ENCODE measurements around the gene IRX6. TPM values are rescaled to one million over a fixed set of nuclear protein-coding genes. Genes with fewer than 3 reads are reported as not detected.

IRX6 gene
- total RNA-seq, 1 donor from 2014 or later = 0.49 TPM

- DNase-seq (ENCODE audit: extremely low spot score in 2 of 2) = no peak
- H3K36me3 ChIP-seq = no peaks in the 10 kb centered on the region
- H3K27ac ChIP-seq = no peak overlapping the region
- TF ChIP-seq POLR2AphosphoS5 (IDR thresholded peaks at IDR 0.05; ENCODE audit: insufficient read depth in 1 of 2, low read depth in 1 of 2) = no peak
- no peak for TF ChIP-seq POLR2A (IDR thresholded peaks at IDR 0.05)
- no peak for TF ChIP-seq CTCF (IDR thresholded peaks at IDR 0.05)
- no peaks in the 10 kb centered on the region for H3K4me1 ChIP-seq
- no peaks in the 10 kb centered on the region for H3K27me3 ChIP-seq
- intact Hi-C loops (cut with DNase I) = no loop called here
- no peak overlapping the region for H3K4me3 ChIP-seq
- no peaks in the 10 kb centered on the region for H3K9me3 ChIP-seq
Measured at GRCh38 chr16:55294931-55295342, 29.1 kb upstream of the IRX6 start.

GRCh38 chr16:55297062-55297909 lies 26.7 kb upstream of the IRX6 start:
- DNase-seq (ENCODE audit: extremely low spot score in 2 of 2) = no peak
- H3K4me1 ChIP-seq = no peaks in the 10 kb centered on the region
- H3K36me3 ChIP-seq = no peaks in the 10 kb centered on the region
- TF ChIP-seq POLR2A (IDR thresholded peaks at IDR 0.05) = no peak
- peak in 1 of 2 donors; percentile 25 for TF ChIP-seq POLR2AphosphoS5 (IDR thresholded peaks at IDR 0.05; ENCODE audit: insufficient read depth in 1 of 2, low read depth in 1 of 2)
- H3K4me3 ChIP-seq = no peak overlapping the region
- H3K27me3 ChIP-seq = no peaks in the 10 kb centered on the region
- H3K9me3 ChIP-seq = no peaks in the 10 kb centered on the region
- intact Hi-C loops (cut with DNase I) = no loop called here
- no peak overlapping the region for H3K27ac ChIP-seq

GRCh38 chr16:55297910-55298479 lies 26.0 kb upstream of the IRX6 start:
- H3K36me3 ChIP-seq = no peaks in the 10 kb centered on the region
- no peak overlapping the region for H3K4me3 ChIP-seq
- no peak for DNase-seq (ENCODE audit: extremely low spot score in 2 of 2)
- H3K4me1 ChIP-seq = no peaks in the 10 kb centered on the region
- no peaks in the 10 kb centered on the region for H3K9me3 ChIP-seq
- H3K27me3 ChIP-seq = no peaks in the 10 kb centered on the region
- no peak for TF ChIP-seq CTCF (IDR thresholded peaks at IDR 0.05)
- no peak for TF ChIP-seq POLR2A (IDR thresholded peaks at IDR 0.05)
- no peak for TF ChIP-seq POLR2AphosphoS5 (IDR thresholded peaks at IDR 0.05; ENCODE audit: insufficient read depth in 1 of 2, low read depth in 1 of 2)
- intact Hi-C loops (cut with DNase I) = no loop called here
- no peak overlapping the region for H3K27ac ChIP-seq

- no peaks in the 10 kb centered on the region for H3K9me3 ChIP-seq
- intact Hi-C loops (cut with DNase I) = no loop called here
- no peak overlapping the region for H3K27ac ChIP-seq
- H3K27me3 ChIP-seq = no peaks in the 10 kb centered on the region
- TF ChIP-seq CTCF (IDR thresholded peaks at IDR 0.05) = no peak
- TF ChIP-seq POLR2A (IDR thresholded peaks at IDR 0.05) = no peak
- TF ChIP-seq POLR2AphosphoS5 (IDR thresholded peaks at IDR 0.05; ENCODE audit: insufficient read depth in 1 of 2, low read depth in 1 of 2) = no peak
- no peak overlapping the region for H3K4me3 ChIP-seq
- H3K4me1 ChIP-seq = no peaks in the 10 kb centered on the region
- no peaks in the 10 kb centered on the region for H3K36me3 ChIP-seq
- DNase-seq (ENCODE audit: extremely low spot score in 2 of 2) = no peak
Measured at GRCh38 chr16:55301385-55302008, 22.5 kb upstream of the IRX6 start.

GRCh38 chr16:55302635-55303034 lies 21.4 kb upstream of the IRX6 start:
- no peaks in the 10 kb centered on the region for H3K9me3 ChIP-seq
- no peaks in the 10 kb centered on the region for H3K27me3 ChIP-seq
- H3K4me3 ChIP-seq = no peak overlapping the region
- H3K4me1 ChIP-seq = no peaks in the 10 kb centered on the region
- H3K27ac ChIP-seq = no peak overlapping the region
- no peak for DNase-seq (ENCODE audit: extremely low spot score in 2 of 2)
- TF ChIP-seq POLR2AphosphoS5 (IDR thresholded peaks at IDR 0.05; ENCODE audit: insufficient read depth in 1 of 2, low read depth in 1 of 2) (no peak), CTCF (IDR thresholded peaks at IDR 0.05) (no peak), POLR2A (IDR thresholded peaks at IDR 0.05) (no peak)
- H3K36me3 ChIP-seq = no peaks in the 10 kb centered on the region
- intact Hi-C loops (cut with DNase I) = no loop called here

Data from vagina (tissue), 2 donors.